ENCODE results near the gene TBC1D19.
"Not testable (repeated sequence)": the region's sequence is repeated elsewhere in the genome, so short reads cannot be mapped to it uniquely, and the experiment has no call there.

Gene TBC1D19, protein sequence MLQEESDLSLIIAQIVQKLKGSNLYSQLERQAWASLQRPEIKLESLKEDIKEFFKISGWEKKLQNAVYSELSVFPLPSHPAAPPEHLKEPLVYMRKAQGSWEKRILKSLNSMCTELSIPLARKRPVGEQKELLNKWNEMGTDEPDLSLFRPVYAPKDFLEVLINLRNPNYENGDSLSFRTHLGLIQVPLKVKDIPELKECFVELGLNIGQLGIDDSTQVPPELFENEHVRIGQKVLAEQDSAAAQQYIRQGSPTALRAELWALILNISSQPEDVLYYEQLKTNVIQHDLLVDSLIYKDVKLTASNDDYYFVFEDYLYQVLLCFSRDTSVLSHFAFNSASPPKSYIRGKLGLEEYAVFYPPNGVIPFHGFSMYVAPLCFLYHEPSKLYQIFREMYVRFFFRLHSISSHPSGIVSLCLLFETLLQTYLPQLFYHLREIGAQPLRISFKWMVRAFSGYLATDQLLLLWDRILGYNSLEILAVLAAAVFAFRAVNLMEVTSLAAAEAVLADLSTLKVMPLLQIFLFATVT

DNA sequence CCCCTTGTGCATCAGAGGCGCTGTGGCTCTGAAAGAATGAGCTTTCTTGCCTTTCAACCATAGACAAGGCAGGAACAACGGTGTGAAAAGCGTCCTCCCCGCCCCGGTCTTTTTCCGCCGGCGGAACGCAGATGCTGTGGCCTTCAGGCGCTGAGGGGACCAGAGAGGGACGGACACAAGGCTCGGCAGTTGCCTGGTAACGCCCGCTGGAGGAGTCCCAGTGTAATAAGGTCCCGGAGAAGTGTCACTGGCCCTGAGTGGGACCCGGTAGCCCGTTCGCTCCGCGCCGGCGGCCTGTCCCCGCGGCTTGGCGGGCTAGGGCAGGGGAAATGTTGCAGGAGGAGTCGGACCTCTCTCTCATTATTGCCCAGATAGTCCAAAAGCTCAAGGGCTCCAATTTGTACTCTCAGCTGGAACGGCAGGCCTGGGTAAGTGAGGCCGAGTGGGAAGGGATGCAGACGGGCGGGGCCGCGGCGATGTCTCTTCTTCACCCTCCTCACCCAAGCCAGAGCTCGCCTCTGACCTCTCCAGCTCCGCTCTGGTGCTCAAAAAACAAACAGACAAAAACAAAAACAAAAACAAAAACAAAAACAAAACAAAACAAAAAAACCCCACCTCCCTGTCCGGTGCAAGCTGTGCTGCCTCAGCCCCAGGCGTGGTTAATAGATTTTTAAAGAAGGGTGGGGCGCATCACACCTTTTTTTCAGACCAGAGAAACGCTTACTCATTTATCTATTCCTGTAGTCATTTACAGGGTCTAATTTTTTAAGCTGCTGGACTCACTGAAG is at the start of gene TBC1D19:
TBC1D19 (plus strand) TSS at position 220 of the 788 bp plus-strand sequence; CDS start at position 330, 110 bp downstream.
- peak; percentile 72 for DNase-seq (ENCODE audit: low read depth)

DNA sequence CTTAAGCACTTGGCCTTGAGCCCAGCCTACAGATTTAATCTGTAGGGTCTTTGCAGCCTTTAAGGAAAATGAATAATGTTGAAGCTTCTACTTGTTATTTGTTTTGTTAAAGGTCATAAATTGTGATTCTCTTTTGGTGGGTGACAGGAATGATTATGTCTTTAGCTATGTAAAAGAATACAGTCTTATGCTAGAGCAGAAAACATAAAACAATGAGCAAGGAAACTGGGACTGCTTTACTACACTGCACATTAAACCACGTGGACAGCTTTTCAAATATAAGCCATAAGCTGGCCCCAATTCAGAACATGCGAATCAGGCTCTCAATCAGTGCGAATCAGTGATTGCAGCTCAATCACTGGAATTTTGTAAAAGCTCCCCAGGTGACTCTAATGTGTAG is 40.9 kb upstream of the TBC1D19 start:
- no peak for DNase-seq (ENCODE audit: low read depth)

DNA sequence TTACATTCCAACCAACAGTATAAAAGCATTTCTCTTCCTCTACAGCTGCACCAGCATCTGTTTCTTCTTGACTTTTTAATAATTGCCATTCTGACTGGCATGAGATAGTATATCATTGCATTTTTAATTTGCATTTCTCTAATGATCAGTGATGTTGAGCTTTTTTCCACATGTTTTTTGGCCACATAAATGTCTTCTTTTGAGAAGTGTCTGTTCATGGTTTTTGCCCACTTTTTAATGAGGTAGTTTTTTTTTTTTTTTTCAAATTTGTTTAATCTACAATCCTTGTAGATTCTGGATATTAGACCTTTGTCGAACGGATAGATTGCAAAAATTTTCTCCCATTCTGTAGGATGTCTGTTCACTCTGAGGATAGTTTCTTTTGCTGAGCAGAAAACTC is 39.5 kb upstream of the TBC1D19 start:
- DNase-seq (ENCODE audit: low read depth), result no peak

DNA sequence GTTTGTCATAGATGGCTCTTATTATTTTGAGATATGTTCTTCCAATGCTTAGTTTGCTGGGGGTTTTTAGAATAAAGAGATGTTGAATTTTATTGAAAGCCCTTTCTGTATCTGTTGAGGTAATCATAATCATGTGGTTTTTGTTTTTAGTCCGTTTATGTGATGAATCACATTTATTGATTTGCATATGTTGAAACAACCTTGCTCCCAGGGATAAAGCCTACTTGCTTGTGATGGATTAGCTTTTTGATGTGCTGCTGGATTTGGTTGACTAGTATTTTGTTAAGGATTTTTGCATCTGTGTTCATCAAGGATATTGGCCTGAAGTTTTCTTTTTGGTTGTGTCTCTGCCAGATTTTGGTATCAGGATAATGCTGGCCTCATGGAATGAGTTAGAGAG is 35.5 kb upstream of the TBC1D19 start:
- not testable (repeated sequence) for DNase-seq (ENCODE audit: low read depth)

DNA sequence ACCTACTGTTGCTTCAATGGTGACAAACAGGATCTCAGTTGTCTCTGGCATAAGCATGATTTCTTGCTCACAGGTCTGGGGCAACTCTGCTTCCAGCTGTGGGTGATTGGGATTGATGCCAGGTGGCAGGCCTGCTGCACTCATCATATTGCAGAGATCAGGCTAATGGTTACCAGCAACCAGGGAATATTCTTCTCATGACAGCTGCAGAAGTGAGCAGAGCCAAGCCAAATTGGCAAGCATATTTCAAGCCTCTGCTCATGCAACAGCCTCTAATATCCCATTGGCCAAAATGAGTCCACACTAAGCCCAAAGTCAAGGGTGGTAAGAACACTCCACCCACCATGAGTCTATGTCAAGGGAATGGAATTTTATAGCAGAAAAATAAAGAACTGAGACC is 26.7 kb upstream of the TBC1D19 start:
- no peak for DNase-seq (ENCODE audit: low read depth)

DNA sequence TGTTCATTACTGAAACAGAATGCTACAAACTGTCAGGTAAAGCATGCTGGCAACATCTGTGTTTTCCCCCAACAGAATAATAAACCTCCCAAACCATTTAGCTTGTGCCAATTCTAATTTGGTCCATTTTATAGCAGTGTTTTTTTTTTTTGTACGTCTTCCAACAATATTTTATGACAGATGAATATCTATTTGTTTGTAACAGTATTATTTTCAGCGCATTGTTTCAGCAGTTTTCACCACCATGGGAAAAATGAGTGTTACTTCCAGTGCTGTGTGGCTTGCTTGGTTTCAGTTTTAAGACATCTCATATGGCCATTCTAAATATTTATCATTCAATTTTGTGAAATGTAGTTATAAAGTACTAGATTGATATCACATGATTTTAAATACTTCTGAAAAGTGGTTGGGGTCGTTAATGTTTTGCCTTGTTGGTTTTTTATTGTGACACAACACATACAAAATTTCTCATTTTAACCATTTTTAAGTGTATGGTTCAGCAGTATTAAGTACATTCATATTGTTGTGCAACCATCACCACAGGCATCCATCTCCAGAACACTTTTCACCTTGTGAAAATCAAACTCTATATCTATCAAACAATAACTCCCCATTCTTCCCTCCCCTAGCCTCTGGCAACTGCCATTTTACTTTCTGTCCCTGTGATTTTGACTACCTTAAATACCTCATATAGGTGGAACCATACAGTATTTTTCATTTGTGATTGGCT is 25.6 kb upstream of the TBC1D19 start:
- DNase-seq (ENCODE audit: low read depth), result no peak

DNA sequence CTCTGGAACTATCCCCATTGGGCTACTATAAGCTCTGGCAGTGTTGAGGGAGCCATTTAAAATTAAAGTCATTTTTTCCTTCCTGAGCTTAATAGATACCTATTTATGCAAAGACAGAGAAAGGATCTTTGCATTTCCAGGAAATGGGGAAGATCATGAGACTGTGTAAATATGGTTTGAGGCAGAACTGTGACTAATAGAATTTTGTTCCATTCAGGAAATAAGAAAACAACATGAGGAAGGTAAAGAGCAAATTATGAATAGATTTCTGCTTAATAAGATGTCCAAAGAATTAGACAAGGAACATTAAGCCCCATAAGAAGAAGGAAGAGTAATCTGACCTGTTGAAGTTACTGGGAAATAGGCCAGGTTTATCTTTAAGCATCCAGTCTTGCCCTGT is 17.8 kb upstream of the TBC1D19 start:
- no peak for DNase-seq (ENCODE audit: low read depth)

DNA sequence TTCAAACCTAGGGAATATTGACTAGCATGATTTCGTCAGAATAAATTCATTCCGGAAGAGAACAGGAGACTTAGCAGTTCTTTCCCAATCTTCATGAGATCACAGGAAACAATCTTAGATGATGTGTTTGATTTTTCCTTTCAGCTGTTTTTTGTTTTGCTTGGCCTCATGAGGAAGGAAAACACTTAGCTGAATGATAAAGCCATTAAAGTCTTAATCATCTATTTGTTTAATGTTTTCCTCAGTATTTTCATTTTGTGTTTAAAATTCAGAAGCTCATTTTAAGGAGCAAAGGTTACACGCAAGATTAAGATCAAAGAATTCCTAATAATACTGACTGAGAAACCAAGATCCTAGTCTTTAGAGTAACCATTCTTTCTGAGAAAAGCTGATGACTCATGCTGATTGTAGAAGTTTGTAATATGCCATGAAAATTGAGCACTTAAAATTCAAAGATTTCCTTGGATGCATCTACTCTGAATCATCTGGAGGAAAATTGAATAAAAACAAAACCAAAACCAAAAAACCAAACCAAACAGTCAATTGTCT is 15.4 kb upstream of the TBC1D19 start:
- no peak for DNase-seq (ENCODE audit: low read depth)

DNA sequence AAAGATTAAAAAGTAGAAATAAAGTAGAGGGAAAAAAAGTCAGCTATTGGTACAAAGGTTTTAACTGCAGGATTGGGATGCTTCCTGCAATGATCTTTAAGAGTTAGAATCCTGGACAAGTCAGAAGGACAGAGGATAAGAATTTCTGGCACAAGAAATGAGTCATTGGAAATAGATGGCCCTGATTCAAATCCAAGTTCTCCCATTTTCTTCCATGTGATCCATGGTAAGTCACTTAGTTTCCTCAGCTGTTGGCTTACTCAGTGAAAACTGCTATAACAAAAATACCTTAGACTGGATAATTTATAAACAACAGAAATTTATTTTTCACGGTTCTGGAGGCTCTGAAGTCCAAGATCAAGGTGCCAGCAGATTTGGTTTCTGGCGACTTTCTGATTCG is 13.3 kb upstream of the TBC1D19 start:
- no peak for DNase-seq (ENCODE audit: low read depth)

DNA sequence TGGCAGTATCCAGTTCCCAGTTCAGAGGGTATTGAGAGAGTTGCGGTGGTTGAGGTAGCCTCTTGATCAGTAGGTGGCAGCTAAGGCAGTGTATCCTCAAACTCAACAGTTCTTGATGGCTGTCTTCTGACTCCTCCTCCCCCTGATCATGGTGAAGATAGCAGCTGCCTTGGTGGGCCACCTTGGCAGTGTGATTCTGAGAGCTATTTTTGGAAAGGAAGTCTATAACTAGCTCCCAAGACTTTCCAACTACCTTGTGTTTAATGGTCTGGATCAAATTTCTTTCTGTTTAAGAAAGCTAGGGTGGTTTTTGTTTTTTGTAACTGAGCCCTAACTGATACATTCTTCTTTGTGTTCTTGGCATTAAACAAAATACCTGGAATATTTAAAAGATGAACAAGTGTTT is 10.5 kb upstream of the TBC1D19 start:
- DNase-seq (ENCODE audit: low read depth), result no peak

DNA sequence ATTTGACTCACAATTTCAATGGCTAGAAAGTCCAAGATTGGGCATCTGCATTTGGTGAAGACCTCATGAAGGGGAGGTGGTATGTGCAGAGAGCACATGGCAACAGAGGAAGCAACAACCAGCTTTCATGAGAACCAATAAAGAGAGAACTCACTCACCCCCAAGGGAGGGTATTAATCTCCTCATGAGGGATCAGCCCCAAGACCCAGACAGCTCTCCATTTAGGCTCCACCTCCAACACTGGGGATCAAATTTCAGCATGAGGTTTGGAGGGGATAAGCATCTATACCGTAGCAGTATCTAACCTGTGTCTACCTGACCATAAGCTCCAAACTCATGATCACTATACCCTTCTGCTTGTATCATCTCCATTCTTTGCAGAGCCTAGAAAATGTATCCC is 9.3 kb upstream of the TBC1D19 start:
- no peak for DNase-seq (ENCODE audit: low read depth)

DNA sequence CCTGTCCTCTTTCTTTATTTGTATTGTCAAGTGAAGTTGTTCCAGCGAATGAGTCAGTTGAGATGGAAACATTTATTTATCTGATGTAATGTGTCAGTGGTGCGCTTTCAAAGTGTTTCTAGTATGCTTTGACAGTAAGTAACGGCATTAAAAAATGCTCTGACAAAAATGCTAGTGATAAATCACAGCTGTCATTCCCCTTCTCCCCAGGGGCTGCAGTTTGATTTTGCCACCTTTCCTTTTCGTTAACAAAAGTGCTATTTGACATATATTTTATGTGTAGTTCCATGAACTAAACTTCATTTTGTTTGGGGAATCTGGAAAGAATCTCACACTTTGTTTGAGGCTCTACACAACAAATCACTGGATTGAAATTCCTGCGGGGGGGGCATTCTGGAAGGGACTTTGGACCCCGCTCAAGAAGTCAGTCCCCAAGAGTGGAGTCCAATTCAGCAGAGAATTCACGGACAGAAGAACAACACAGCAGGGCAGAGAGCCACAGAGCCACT is 7.6 kb upstream of the TBC1D19 start:
- DNase-seq (ENCODE audit: low read depth), result no peak

DNA sequence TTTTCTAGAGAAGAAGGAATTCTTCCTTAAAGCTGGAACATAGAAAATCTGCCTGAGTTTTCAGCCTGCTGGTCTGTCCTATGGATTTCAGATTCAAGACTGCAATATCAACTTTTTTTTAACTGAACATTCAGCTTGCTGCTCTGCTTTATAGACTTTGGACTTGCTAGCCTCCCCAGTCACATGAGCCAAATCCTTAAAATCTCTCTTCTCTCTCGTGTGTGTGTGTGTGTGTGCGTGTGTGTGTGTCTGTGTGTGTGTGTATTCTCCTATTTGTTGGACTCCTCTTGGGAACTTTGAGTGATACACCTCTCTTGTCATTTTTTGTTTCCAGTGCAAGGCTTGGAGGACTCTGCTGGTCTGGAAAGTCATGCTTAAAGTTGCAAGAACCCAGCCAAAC is 6.8 kb upstream of the TBC1D19 start:
- no peak for DNase-seq (ENCODE audit: low read depth)

DNA sequence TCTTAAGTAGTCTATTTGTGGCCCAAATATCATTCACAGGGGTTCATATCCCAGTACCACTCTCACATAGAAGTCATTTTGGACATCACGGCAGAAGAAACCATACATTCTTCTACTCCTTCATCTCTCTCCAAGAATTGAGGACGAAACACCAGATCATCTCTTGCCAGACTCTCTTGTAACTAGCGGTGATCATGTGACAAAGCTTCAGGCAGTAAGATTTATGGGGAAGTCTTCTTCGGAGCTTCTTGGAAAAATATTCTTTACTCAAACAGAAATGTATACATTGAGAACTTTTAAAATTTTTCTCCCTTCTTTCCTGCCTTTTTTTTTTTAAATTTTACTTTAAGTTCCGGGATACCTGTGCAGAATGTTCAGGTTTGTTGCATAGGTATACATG is 4.7 kb upstream of the TBC1D19 start:
- no peak for DNase-seq (ENCODE audit: low read depth)

DNA sequence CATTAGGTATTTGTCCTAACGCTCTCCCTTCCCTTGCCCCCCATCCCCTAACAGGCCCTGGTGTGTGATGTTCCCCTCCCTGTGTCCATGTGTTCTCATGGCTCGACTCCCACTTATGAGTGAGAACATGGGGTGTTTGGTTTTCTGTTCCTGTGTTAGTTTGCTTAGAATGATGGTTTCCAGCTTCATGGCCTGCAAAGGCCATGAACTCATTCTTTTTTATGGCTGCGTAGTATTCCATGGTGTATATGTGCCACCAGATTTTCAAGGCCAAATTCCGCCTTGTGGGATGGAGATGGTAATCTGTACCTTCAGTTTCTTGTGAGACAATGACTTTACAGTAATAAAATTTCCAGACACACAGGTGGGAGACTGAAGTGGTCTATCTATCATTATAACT is 2.5 kb upstream of the TBC1D19 start:
- not testable (repeated sequence) for DNase-seq (ENCODE audit: low read depth)

DNA sequence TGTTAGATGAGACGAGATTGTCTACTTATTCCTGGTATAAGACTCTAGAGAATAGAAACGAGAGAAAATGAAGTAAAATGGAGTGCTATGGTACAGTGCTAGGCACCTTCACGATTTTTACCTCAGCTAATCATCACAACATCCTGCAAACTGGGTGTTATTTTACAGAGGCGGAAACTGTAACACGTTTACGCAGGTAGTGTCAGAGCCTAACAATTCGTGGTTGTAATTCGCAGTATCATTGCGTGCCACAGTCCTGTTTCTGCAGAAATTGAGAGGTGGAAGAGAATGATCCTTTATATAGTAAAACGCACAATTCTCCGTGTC is 383 bp upstream of the TBC1D19 start:
- DNase-seq (ENCODE audit: low read depth), result no peak

DNA sequence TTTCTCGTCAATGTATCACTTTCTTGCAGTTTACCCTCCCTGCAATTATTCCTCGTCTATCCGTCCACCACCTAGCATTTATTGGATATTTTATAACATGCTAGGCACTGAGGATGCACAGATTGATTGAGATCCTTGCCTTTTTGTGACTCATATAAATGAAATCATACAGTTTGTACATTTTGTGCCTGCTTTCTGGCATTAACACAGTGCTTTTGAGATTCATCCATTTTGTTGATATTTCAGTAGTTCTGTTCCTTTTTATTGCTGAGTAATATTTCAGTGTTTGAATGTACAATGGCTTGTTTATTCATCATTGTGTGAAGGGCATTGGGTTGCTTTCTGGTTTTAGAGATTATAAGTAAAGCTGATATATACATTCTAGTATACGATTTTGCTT is 841 bp downstream of the TBC1D19 start:
- DNase-seq (ENCODE audit: low read depth), result no peak

DNA sequence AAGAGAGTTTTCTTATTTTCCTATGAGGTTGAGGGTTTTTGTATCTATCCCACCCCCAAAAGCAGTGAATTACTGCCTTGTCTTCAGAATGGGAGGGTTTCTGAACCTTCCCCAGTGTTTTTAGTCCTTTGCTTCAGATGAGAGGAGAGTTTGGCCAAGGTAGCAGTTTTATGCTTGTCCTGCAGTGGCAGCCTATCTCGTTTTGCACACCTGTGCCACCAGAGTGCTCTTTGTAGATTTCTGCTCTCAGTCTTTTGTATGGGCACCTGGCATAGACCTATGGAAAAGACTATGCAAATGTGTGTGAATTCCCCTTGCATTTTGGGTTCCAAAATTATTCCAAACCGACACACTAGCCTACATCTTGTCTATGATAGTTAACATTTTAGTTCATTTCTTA is 5.8 kb downstream of the TBC1D19 start:
- DNase-seq (ENCODE audit: low read depth), result no peak

DNA sequence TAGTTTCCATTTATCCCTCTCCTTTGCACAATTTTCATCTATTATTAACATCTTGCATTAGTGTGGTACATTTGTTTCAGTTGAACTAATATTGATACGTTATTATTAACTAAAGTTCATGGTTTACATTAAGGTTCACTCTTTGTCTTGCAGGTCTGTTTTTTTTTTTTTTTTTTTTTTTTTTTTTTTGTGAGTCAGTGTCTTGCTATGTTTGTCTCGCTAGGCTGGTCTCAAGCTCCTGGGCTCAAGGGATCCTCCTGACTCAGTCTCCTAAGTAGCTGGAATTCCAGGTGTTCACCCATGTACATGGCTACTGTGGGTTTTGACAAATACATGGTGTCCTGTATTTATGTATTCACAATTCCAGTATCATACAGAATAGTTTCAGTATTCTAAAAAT is 6.8 kb downstream of the TBC1D19 start:
- DNase-seq (ENCODE audit: low read depth), result no peak

DNA sequence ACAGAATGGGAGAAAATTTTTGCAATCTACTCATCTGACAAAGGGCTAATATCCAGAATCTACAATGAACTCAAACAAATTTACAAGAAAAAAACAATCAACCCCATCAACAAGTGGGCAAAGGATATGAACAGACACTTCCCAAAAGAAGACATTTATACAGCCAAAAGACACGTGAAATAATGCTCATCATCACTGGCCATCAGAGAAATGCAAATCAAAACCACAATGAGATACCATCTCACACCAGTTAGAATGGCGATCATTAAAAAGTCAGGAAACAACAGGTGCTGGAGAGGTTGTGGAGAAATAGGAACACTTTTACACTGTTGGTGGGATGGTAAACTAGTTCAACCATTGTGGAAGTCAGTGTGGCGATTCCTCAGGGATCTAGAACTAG is 9.7 kb downstream of the TBC1D19 start:
- not testable (repeated sequence) for DNase-seq (ENCODE audit: low read depth)

DNA sequence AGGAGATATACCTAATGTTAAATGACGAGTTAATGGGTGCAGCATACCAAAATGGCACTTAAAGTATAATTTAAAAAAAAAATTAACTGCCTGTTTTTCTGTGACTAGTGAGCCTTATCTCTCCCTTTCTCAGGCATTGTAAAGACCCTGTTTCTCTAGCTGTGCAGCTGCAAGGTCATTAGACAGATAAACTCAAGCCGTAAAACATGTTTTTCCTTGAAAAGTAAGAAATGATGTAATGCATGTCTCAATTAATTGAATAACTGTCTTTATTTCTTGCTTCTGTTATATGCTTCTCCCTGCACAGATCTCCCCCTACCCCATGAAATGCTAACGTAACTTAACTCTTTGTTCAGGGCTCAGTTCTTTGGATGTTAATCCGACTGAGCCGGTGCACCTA is 10.5 kb downstream of the TBC1D19 start:
- no peak for DNase-seq (ENCODE audit: low read depth)

DNA sequence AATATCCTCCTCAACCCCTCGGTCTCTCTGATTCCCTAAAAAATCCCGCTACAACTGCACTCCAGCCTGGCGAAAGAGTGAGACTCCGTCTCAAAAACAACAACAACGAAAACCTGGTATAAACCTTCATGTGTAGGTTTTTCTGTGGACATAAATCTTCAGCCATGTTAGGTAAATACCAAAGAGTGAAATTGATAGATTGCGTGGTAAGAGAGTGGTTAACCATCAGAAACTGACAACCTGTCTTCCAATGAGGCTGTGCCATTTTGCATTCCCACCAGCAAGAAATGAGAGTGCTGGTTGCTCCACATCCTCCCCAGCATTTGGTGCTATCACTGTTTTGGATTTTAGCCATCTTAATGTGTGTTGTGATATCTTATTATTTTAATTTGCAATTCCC is 10.9 kb downstream of the TBC1D19 start:
- no peak for DNase-seq (ENCODE audit: low read depth)

Measured in stimulated activated CD8-positive, alpha-beta memory T cell treated with anti-CD3 and anti-CD28 coated beads, Interleukin-15, amount 100 ng/mL, for 24 hours (primary cell).